ENCODE data around the gene DMAP1. TPM values are rescaled to one million over a fixed set of nuclear protein-coding genes. Genes with fewer than 3 reads are reported as not detected.
"Not testable (repeated sequence)": the region's sequence is repeated elsewhere in the genome, so short reads cannot be mapped to it uniquely, and the experiment has no call there.

DMAP1 gene
- total RNA-seq, 1 donor, result 19.9 TPM

DNA sequence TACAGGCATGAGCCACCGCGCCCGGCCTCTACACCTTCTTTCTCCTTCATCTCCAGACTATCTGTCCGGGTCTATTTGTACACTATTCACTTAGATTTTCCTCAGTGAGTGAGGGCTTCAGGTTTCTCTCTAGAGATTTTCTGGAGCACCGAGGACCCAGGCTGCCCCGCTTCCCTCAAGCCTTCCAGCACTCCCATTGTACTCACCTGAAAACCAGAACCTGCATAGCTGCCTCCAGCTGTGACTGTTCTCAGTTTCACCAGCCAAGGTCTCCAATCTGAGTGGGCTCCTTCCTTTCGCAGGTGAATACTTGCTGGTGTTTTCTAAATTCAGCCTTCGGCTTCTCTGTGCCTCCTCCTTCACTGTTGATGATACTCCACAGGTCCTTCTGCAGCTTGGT is 12.9 kb upstream of the DMAP1 start:
- Histone ChIP-seq H3K79me2 (ENCODE audit: insufficient read depth, low read length) (no peaks in the 10 kb centered on the region), H3K4me1 (ENCODE audit: insufficient read depth, low read length) (no peaks in the 10 kb centered on the region), H2AFZ (ENCODE audit: low read length) (no peak overlapping the region), H3K4me3 (ENCODE audit: insufficient read depth, low read length) (no peak overlapping the region), H4K20me1 (ENCODE audit: insufficient read depth, low read length) (no peaks in the 10 kb centered on the region), H3K27me3 (ENCODE audit: insufficient read depth, low read length) (no peaks in the 10 kb centered on the region), H3K9me3 (ENCODE audit: low read depth, low read length) (no peaks in the 10 kb centered on the region), H3K27ac (ENCODE audit: low read depth, low read length) (no peak overlapping the region), H3K36me3 (ENCODE audit: insufficient read depth, low read length) (no peaks in the 10 kb centered on the region), H3K4me2 (ENCODE audit: insufficient read depth, low read length) (no peak overlapping the region)
- TF ChIP-seq, protein P1, sequence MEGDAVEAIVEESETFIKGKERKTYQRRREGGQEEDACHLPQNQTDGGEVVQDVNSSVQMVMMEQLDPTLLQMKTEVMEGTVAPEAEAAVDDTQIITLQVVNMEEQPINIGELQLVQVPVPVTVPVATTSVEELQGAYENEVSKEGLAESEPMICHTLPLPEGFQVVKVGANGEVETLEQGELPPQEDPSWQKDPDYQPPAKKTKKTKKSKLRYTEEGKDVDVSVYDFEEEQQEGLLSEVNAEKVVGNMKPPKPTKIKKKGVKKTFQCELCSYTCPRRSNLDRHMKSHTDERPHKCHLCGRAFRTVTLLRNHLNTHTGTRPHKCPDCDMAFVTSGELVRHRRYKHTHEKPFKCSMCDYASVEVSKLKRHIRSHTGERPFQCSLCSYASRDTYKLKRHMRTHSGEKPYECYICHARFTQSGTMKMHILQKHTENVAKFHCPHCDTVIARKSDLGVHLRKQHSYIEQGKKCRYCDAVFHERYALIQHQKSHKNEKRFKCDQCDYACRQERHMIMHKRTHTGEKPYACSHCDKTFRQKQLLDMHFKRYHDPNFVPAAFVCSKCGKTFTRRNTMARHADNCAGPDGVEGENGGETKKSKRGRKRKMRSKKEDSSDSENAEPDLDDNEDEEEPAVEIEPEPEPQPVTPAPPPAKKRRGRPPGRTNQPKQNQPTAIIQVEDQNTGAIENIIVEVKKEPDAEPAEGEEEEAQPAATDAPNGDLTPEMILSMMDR (IDR thresholded peaks at IDR 0.05; ENCODE audit: extremely low read depth, low read depth, low read length), result no peak
- DNase-seq (ENCODE audit: insufficient read length, low spot score, missing footprints), result no peak

DNA sequence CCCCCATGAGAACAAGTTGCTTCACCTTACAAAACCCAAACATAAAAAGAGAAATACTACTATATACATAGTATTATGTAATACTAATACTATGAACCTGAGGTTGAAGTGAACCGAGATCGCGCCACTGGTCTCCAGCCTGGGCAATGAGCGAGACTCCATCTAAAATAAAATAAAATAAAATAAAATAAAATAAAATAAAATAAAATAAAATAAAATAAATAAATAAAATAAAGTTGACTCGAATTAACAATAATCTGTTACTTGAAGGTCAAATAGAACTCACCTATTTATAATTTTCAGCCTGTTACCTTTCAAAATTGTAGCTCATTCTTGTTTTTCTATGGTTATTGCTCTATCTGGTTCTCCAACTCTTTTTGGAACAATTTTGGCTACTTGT is 6.7 kb upstream of the DMAP1 start:
- not testable (repeated sequence) for H3K4me3 ChIP-seq (ENCODE audit: insufficient read depth, low read length); H3K27ac ChIP-seq (ENCODE audit: low read depth, low read length); H3K4me1 ChIP-seq (ENCODE audit: insufficient read depth, low read length); H3K27me3 ChIP-seq (ENCODE audit: insufficient read depth, low read length); DNase-seq (ENCODE audit: insufficient read length, low spot score, missing footprints); H3K36me3 ChIP-seq (ENCODE audit: insufficient read depth, low read length); H2AFZ ChIP-seq (ENCODE audit: low read length); H3K79me2 ChIP-seq (ENCODE audit: insufficient read depth, low read length); H3K4me2 ChIP-seq (ENCODE audit: insufficient read depth, low read length); H3K9me3 ChIP-seq (ENCODE audit: low read depth, low read length); H4K20me1 ChIP-seq (ENCODE audit: insufficient read depth, low read length)

DNA sequence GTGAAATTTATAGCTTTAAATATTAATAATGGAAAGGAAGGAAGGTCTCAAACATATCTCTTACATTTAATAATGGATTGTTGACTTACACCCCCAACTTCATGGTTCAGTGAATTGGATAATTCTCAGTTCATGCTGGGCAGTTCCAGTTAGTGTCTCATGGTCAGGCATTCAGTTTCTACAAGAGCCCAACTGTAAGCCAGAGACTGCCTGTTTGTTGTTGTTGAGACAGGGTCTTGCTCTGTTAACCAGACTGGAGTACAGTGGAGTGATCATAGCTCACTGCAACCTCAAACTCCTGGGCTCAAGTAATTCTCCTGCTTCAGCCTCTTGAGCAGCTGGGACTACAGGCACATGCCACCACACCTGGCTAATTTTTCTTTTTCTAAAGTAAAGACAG is 5.0 kb upstream of the DMAP1 start:
- no peak for DNase-seq (ENCODE audit: insufficient read length, low spot score, missing footprints)
- no peak overlapping the region for H3K4me3 ChIP-seq (ENCODE audit: insufficient read depth, low read length)
- no peaks in the 10 kb centered on the region for H3K27me3 ChIP-seq (ENCODE audit: insufficient read depth, low read length)
- H3K9me3 ChIP-seq (ENCODE audit: low read depth, low read length), result no peaks in the 10 kb centered on the region
- H3K4me2 ChIP-seq (ENCODE audit: insufficient read depth, low read length), result no peak overlapping the region
- no peaks in the 10 kb centered on the region for H4K20me1 ChIP-seq (ENCODE audit: insufficient read depth, low read length)
- H3K27ac ChIP-seq (ENCODE audit: low read depth, low read length), result no peak overlapping the region
- TF ChIP-seq, protein P1 (IDR thresholded peaks at IDR 0.05; ENCODE audit: extremely low read depth, low read depth, low read length), result no peak
- H2AFZ ChIP-seq (ENCODE audit: low read length), result no peak overlapping the region
- no peaks in the 10 kb centered on the region for H3K36me3 ChIP-seq (ENCODE audit: insufficient read depth, low read length)
- no peaks in the 10 kb centered on the region for H3K79me2 ChIP-seq (ENCODE audit: insufficient read depth, low read length)
- peaks cover 7% of the 10 kb centered on the region for H3K4me1 ChIP-seq (ENCODE audit: insufficient read depth, low read length)

DNA sequence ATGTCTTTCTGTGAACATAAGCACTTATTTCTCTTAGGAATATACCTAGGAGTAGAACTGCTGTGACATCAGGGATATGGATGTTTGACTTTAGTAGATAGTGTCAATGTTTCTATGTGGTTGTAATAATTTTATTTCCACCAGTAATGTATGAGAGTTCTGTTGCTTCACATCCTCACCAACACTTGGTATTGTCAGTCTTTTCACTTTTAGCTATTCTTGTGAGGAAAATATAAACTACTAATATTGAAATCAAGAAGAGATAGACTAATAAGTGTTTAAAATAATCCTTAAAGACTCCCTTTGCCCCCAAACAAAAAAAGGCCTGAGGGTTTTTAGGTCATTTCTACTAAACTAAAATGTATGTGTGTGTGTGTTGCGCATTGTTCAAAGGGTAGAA is 2.7 kb upstream of the DMAP1 start:
- Histone ChIP-seq H3K27ac (ENCODE audit: low read depth, low read length) (no peak overlapping the region), H3K36me3 (ENCODE audit: insufficient read depth, low read length) (peaks cover 11% of the 10 kb centered on the region), H3K27me3 (ENCODE audit: insufficient read depth, low read length) (no peaks in the 10 kb centered on the region), H3K4me2 (ENCODE audit: insufficient read depth, low read length) (no peak overlapping the region), H3K4me1 (ENCODE audit: insufficient read depth, low read length) (peaks cover 16% of the 10 kb centered on the region), H3K4me3 (ENCODE audit: insufficient read depth, low read length) (no peak overlapping the region), H3K79me2 (ENCODE audit: insufficient read depth, low read length) (peaks cover 14% of the 10 kb centered on the region), H4K20me1 (ENCODE audit: insufficient read depth, low read length) (no peaks in the 10 kb centered on the region), H3K9me3 (ENCODE audit: low read depth, low read length) (no peaks in the 10 kb centered on the region), H2AFZ (ENCODE audit: low read length) (no peak overlapping the region)
- TF ChIP-seq, protein P1 (IDR thresholded peaks at IDR 0.05; ENCODE audit: extremely low read depth, low read depth, low read length), result no peak
- no peak for DNase-seq (ENCODE audit: insufficient read length, low spot score, missing footprints)
